Neuronal stem cell (in vitro differentiated cells): ENCODE measurements around the gene ABHD16B.

ENCODE experiments used
- DNase-seq: peaks from one replicate; pipeline ENCODE4 v3.0.0-alpha.2; 2013; ENCODE audit warnings: low spot score
- H2AFZ ChIP-seq: one replicate; pipeline ENCODE4 v1.6.1; 2013; ENCODE audit warnings: mild to moderate bottlenecking, low read length, inconsistent platforms
- H2AK5ac ChIP-seq: 2 replicates; pipeline ENCODE4 v1.6.1; 2013; ENCODE audit warnings: low read depth, mild to moderate bottlenecking, inconsistent platforms, low read length, moderate library complexity, mixed read lengths
- H2BK120ac ChIP-seq: 2 replicates; pipeline ENCODE4 v1.6.1; 2013; ENCODE audit warnings: low read depth, mild to moderate bottlenecking, inconsistent platforms, low read length, moderate library complexity, mixed read lengths
- H2BK12ac ChIP-seq: one replicate; pipeline ENCODE4 v1.6.1; 2013; ENCODE audit warnings: low read length, inconsistent platforms
- H2BK15ac ChIP-seq: 2 replicates; pipeline ENCODE4 v1.6.1; 2013; ENCODE audit warnings: mild to moderate bottlenecking, low read length, inconsistent platforms, mixed read lengths
- H2BK5ac ChIP-seq: one replicate; pipeline ENCODE4 v1.6.1; 2013; ENCODE audit warnings: inconsistent platforms, mild to moderate bottlenecking, low read length, moderate library complexity
- H3K14ac ChIP-seq: one replicate; pipeline ENCODE4 v1.6.1; 2013; ENCODE audit warnings: low read length, inconsistent platforms
- H3K18ac ChIP-seq: 2 replicates; pipeline ENCODE4 v1.6.1; 2013; ENCODE audit warnings: low read length, inconsistent platforms
- H3K23ac ChIP-seq: 2 replicates; pipeline ENCODE4 v1.6.1; 2013; ENCODE audit warnings: low read depth, mild to moderate bottlenecking, mixed read lengths, low read length, inconsistent platforms; ENCODE audit not compliant: poor library complexity
- H3K27ac ChIP-seq: replicated peaks from 3 replicates; pipeline ENCODE4 v1.5.1; 2013; ENCODE audit warnings: low read length, inconsistent platforms
- H3K27me3 ChIP-seq, 3 experiments: 2 replicates each; pipeline ENCODE4 v1.6.1; 2013; ENCODE audit warnings: low read length in 3 of 3, mild to moderate bottlenecking in 2 of 3, inconsistent platforms in 1 of 3, low read depth in 1 of 3, mixed read lengths in 1 of 3, moderate library complexity in 1 of 3; ENCODE audit not compliant: control insufficient read depth in 3 of 3, insufficient read depth in 3 of 3
- H3K36me3 ChIP-seq, 2 donors: replicated peaks in 1 of 2; 2 replicates each; pipeline ENCODE4 v1.6.1; 2013; ENCODE audit warnings: low read length in 2 of 2; ENCODE audit not compliant: control insufficient read depth in 2 of 2, insufficient read depth in 2 of 2
- H3K4ac ChIP-seq: 2 replicates; pipeline ENCODE4 v1.6.1; 2013; ENCODE audit warnings: inconsistent platforms, mild to moderate bottlenecking, low read length, moderate library complexity
- H3K4me1 ChIP-seq, 2 donors: 1 replicate in 1 of 2; 2 replicates in 1 of 2; pipeline ENCODE4 v1.6.1; 2013; ENCODE audit warnings: low read length in 2 of 2, low read depth in 1 of 2; ENCODE audit not compliant: control insufficient read depth in 2 of 2, insufficient read depth in 1 of 2
- H3K4me2 ChIP-seq: one replicate; pipeline ENCODE4 v1.6.1; 2013; ENCODE audit warnings: mild to moderate bottlenecking, low read length, inconsistent platforms; ENCODE audit not compliant: insufficient read depth, poor library complexity, severe bottlenecking
- H3K4me3 ChIP-seq, 2 donors: 2 replicates each; pipeline ENCODE4 v1.5.1; 2013; ENCODE audit warnings: low read length in 2 of 2, mild to moderate bottlenecking in 2 of 2, inconsistent platforms in 1 of 2, moderate library complexity in 1 of 2
- H3K79me1 ChIP-seq: one replicate; pipeline ENCODE4 v1.6.1; 2013; ENCODE audit warnings: low read depth, mild to moderate bottlenecking, inconsistent platforms, low read length, moderate library complexity
- H3K9ac ChIP-seq: one replicate; pipeline ENCODE4 v1.6.1; 2013; ENCODE audit warnings: mild to moderate bottlenecking, low read depth, low read length, inconsistent platforms; ENCODE audit not compliant: poor library complexity
- H3K9me3 ChIP-seq, 2 donors: replicated peaks in 1 of 2; 2 replicates each; pipeline versions ENCODE3 to v1.6.1; 2013; ENCODE audit warnings: low read length in 2 of 2, mild to moderate bottlenecking in 2 of 2, inconsistent platforms in 1 of 2, low read depth in 1 of 2, mixed read lengths in 1 of 2, moderate library complexity in 1 of 2; ENCODE audit not compliant: control insufficient read depth in 2 of 2, insufficient read depth in 1 of 2
- H4K8ac ChIP-seq: one replicate; pipeline ENCODE4 v1.6.1; 2013; ENCODE audit warnings: low read depth, mild to moderate bottlenecking, inconsistent platforms, low read length, moderate library complexity
- H4K91ac ChIP-seq: one replicate; pipeline ENCODE4 v1.6.1; 2013; ENCODE audit warnings: low read length, low read depth, mild to moderate bottlenecking, inconsistent platforms; ENCODE audit not compliant: poor library complexity
- WGBS, 2 donors: extraction: QIAGEN DNeasy Blood & Tissue Kit; methylation state at CpG; one replicate each; pipeline ENCODE4 v1.1.7; 2013; ENCODE audit warnings: missing lambda C conversion rate in 2 of 2, mixed read lengths in 1 of 2; ENCODE audit not compliant: insufficient read length in 2 of 2, insufficient replicate concordance in 1 of 2; ENCODE audit errors: extremely low coverage in 2 of 2; 5-methylcytosine and 5-hydroxymethylcytosine counted together

Gene ABHD16B

DNA sequence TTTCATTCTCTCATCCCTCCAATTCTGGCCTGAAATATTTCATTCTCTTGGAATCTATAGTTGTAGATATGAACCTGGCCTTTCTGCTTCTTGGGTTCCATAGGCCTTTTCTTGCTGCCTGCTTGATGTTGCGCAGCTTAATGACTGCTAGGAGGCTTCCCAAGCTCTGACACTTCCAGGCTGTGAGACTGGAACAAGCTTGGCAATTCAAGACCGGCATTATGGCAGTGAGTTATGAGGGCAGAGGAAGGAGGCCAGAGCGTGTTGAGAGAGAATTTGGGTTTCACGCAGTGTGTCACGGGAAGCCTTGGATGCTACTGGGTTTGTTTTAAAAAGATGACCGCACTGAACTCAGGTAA, 32.7 kb downstream of the ABHD16B start:
- WGBS, 2 donors, result no CpG with 5 or more reads among the region's 6 CpGs
- Histone ChIP-seq H3K27me3 (no peaks in the 10 kb centered on the region), H2AFZ (peak overlapping the region; percentile 85), H3K36me3 (peaks cover 25 to 45% of the 10 kb centered on the region in 2 donors), H2BK12ac (no peak overlapping the region), H2BK120ac (no peak overlapping the region), H3K9me3 (no peaks in the 10 kb centered on the region), H3K79me1 (peaks cover 10% of the 10 kb centered on the region), H2BK15ac (no peak overlapping the region), H2AK5ac (no peak overlapping the region), H3K9ac (peak overlapping the region; percentile 82), H3K14ac (no peak overlapping the region), H3K4ac (no peak overlapping the region), H3K18ac (no peak overlapping the region), H3K23ac (peak overlapping the region; percentile 60), H3K4me1 (peaks cover 9 to 12% of the 10 kb centered on the region in 2 donors), H3K4me3 (peak overlapping the region; percentile 53 to 79), H4K91ac (no peak overlapping the region), H3K27ac (no peak overlapping the region), H3K4me2 (peak overlapping the region; percentile 76), H2BK5ac (no peak overlapping the region), H4K8ac (no peak overlapping the region)
- DNase-seq, result no peak

DNA sequence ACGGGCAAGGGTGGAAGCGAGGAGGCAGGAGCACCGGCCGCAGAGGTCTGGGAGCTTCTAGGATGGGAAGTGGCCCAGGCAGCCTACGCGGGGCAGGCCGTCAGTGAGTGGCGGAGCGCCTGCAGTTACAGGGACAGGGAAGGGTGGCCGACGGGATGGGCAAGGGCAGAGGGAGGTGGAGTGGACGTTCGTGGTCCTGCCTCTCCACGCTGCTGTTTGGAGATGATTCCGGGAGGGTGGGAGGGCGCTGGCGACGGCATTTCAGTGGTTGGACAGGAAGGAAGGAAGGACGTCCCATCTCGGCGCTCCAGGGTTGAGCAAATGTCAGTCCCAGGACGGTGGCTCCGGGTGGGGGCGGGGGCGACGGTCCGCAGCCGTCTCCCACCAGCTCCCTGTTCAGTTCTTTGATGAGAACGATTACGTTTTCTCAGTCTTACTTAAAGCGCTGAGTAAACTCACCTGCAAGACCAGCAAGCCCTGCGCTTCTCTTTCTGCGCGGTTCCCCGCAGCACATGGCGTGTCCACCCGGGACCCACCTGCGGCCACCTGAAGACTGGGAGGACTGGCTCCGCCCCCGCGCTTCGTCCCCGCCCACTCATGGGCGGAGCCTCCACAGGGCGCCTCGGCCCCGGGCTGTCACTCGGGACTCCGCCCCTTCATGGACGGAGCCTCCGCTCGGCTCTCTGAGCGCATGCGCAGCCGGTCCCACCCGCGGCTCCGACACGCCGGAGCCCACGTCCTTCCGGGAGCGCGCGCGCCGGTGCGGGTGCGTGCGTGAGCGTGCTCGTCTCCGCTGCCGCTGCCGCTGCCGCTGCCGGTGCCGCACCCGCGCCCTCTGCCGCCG, 33.3 kb downstream of the ABHD16B start, which contains the start of gene DNAJC5:
Gene DNAJC5 (plus strand): TSS at position 769 of the 844 bp plus-strand sequence. CDS start 33,220 bp downstream, outside the sequence.
- H3K23ac ChIP-seq, result peak within 1 kb of the TSS; percentile 60
- H2AFZ ChIP-seq, result peak within 1 kb of the TSS; percentile 85
- peak within 1 kb of the TSS; percentile 82 for H3K9ac ChIP-seq
- peak; percentile 90 for DNase-seq
- H4K8ac ChIP-seq, result no peak within 1 kb of the TSS
- no peak within 1 kb of the TSS for H3K18ac ChIP-seq
- no peak within 1 kb of the TSS for H3K27ac ChIP-seq
- H3K9me3 ChIP-seq, result no peaks in the 10 kb centered on the region
- peaks cover 9 to 12% of the 10 kb centered on the region in 2 donors for H3K4me1 ChIP-seq
- no peak within 1 kb of the TSS for H2BK5ac ChIP-seq
- no peak within 1 kb of the TSS for H2BK12ac ChIP-seq
- H4K91ac ChIP-seq, result no peak within 1 kb of the TSS
- peaks cover 10% of the 10 kb centered on the region for H3K79me1 ChIP-seq
- peak within 1 kb of the TSS; percentile 76 for H3K4me2 ChIP-seq
- no peak within 1 kb of the TSS for H2AK5ac ChIP-seq
- H3K36me3 ChIP-seq, result peaks cover 19 to 39% of the 10 kb centered on the region in 2 donors
- no peak within 1 kb of the TSS for H3K4ac ChIP-seq
- WGBS, 2 donors, result no CpG with 5 or more reads among the region's 82 CpGs
- H3K27me3 ChIP-seq, result no peaks in the 10 kb centered on the region
- H3K14ac ChIP-seq, result no peak within 1 kb of the TSS
- peak within 1 kb of the TSS; percentile 53 to 79 for H3K4me3 ChIP-seq
- no peak within 1 kb of the TSS for H2BK120ac ChIP-seq
- H2BK15ac ChIP-seq, result no peak within 1 kb of the TSS

DNA sequence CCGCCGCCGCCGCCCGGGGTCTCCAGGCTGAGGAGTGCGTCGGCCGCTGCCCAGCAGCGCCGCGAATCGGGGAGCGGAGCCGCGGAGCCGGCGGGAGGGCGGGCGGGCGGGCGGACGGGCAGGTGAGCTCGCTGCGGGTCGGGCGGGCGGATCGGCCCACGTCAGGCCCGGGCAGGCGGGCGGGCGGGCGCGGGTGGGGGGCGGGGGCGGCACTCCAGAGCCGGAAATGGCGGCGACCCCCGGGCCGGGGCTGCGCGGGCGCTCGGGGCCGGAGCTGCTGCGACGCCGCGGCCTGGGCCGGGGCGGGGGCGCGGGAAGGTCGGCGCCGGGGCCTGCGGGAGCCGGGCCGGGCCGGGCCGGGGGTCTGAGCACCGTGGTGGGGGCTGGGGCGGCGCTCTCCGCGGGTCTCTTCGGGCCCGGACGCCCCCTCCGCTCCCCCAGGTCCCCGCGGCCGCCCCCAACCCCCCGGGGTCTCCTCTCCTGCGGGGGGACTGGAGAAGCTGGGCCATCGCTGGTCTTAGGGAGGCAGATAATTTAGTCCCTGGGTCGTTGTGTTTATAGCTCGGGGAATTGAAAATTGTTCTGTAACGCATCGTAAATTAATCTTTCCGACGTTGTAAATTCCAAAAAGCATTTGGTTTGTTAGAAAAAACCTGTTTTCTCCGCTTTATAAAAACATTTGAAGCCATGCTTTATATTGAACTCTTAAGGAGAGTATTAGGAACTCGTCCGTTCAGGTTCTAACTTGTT, 34.1 kb downstream of the ABHD16B start:
- WGBS, 2 donors, result no CpG with 5 or more reads among the region's 87 CpGs
- Histone ChIP-seq H4K91ac (no peak overlapping the region), H2BK120ac (no peak overlapping the region), H3K18ac (no peak overlapping the region), H3K27me3 (no peaks in the 10 kb centered on the region), H2BK12ac (no peak overlapping the region), H3K23ac (no peak overlapping the region), H3K9ac (no peak overlapping the region), H2AFZ (peak overlapping the region; percentile 85), H2BK5ac (no peak overlapping the region), H3K9me3 (no peaks in the 10 kb centered on the region), H2BK15ac (no peak overlapping the region), H3K4ac (no peak overlapping the region), H3K14ac (no peak overlapping the region), H3K4me2 (peak overlapping the region; percentile 52), H3K4me3 (peak overlapping the region; percentile 53 to 77), H3K36me3 (peaks cover 11 to 31% of the 10 kb centered on the region in 2 donors), H4K8ac (no peak overlapping the region), H3K4me1 (peaks cover 9 to 12% of the 10 kb centered on the region in 2 donors), H3K79me1 (peaks cover 10% of the 10 kb centered on the region), H2AK5ac (no peak overlapping the region), H3K27ac (no peak overlapping the region)
- DNase-seq, result no peak

DNA sequence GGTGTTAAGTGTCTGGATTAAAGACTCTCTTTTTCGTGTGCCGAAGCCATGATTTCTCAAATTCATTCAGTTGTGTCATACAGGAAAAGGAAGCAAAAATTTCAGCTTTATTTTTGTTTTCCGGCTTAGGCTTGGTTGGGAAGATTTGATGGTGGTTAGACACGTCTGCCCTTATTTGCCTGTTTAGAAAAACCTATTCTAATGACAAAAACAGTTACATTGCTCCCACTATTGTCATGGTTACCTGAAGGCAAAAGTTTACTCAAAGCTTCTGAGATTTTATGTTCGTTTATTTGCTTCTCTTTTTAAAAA, 34.6 kb downstream of the ABHD16B start:
- no peak overlapping the region for H2AFZ ChIP-seq
- no peak overlapping the region for H3K18ac ChIP-seq
- H3K4me3 ChIP-seq, result peak overlapping the region in 1 of 2 donors; percentile 53
- H2AK5ac ChIP-seq, result no peak overlapping the region
- H4K8ac ChIP-seq, result no peak overlapping the region
- H3K4me1 ChIP-seq, result peaks cover 9 to 12% of the 10 kb centered on the region in 2 donors
- no peak overlapping the region for H3K9ac ChIP-seq
- H3K14ac ChIP-seq, result no peak overlapping the region
- no peaks in the 10 kb centered on the region for H3K9me3 ChIP-seq
- no peak overlapping the region for H2BK5ac ChIP-seq
- H3K27ac ChIP-seq, result no peak overlapping the region
- no peaks in the 10 kb centered on the region for H3K27me3 ChIP-seq
- H3K4me2 ChIP-seq, result peak overlapping the region; percentile 52
- no peak overlapping the region for H3K4ac ChIP-seq
- H3K36me3 ChIP-seq, result peaks cover 11 to 26% of the 10 kb centered on the region in 2 donors
- peaks cover 10% of the 10 kb centered on the region for H3K79me1 ChIP-seq
- H3K23ac ChIP-seq, result no peak overlapping the region
- DNase-seq, result no peak
- H2BK12ac ChIP-seq, result no peak overlapping the region
- no peak overlapping the region for H4K91ac ChIP-seq
- no peak overlapping the region for H2BK15ac ChIP-seq
- no CpG with 5 or more reads among the region's 5 CpGs for WGBS, 2 donors
- H2BK120ac ChIP-seq, result no peak overlapping the region
